NCI-H2227 (cell line): ENCODE data around the gene CETN1.

Experiments used
- DNase-seq: peaks from one replicate; lab custom pipeline; 2025; ENCODE audit not compliant: unreplicated experiment; lab: John Stamatoyannopoulos, UW

Gene CETN1

GRCh38 chr18:576924-577323 is 3.3 kb upstream of the CETN1 start:
- DNase-seq: no peak

- DNase-seq: no peak
These were observed 2.4 kb upstream of the CETN1 start for GRCh38 chr18:577643-578375.

- no peak for DNase-seq
These were observed 942 bp upstream of the CETN1 start for GRCh38 chr18:579238-579637.

GRCh38 chr18:581096-581495 is 916 bp downstream of the CETN1 start:
- DNase-seq: no peak

- DNase-seq: no peak
These were observed 2.3 kb downstream of the CETN1 start for GRCh38 chr18:582465-582864.

GRCh38 chr18:595068-595467 is 14.9 kb downstream of the CETN1 start:
- DNase-seq: no peak

- DNase-seq: no peak
These were observed 15.4 kb downstream of the CETN1 start for GRCh38 chr18:595571-595970.

- peak; percentile 89 for DNase-seq
These were observed 16.2 kb downstream of the CETN1 start for GRCh38 chr18:596288-596881.

GRCh38 chr18:598124-598589 is 18.0 kb downstream of the CETN1 start:
- DNase-seq: no peak

GRCh38 chr18:600107-600506 is 19.9 kb downstream of the CETN1 start:
- no peak for DNase-seq

- no peak for DNase-seq
These were observed 24.6 kb downstream of the CETN1 start for GRCh38 chr18:604771-605170.

- no peak for DNase-seq
These were observed 27.8 kb downstream of the CETN1 start for GRCh38 chr18:607930-608329.

- DNase-seq: no peak
These were observed 30.2 kb downstream of the CETN1 start for GRCh38 chr18:610214-610928.

- DNase-seq: no peak
These were observed 32.0 kb downstream of the CETN1 start for GRCh38 chr18:612156-612555.

- no peak for DNase-seq
These were observed 34.0 kb downstream of the CETN1 start for GRCh38 chr18:614193-614592.

- no peak for DNase-seq
These were observed 34.9 kb downstream of the CETN1 start for GRCh38 chr18:615092-615521.

- no peak for DNase-seq
These were observed 35.6 kb downstream of the CETN1 start for GRCh38 chr18:615773-616172.

- peak; percentile 34 for DNase-seq
These were observed 36.3 kb downstream of the CETN1 start for GRCh38 chr18:616380-616995.

GRCh38 chr18:617970-618504 is 37.9 kb downstream of the CETN1 start:
- no peak for DNase-seq

GRCh38 chr18:618618-619017 is 38.4 kb downstream of the CETN1 start:
- no peak for DNase-seq

GRCh38 chr18:621291-622043 is 41.3 kb downstream of the CETN1 start:
- no peak for DNase-seq
